B cell (primary cell): Measurements from ENCODE around the gene TMEM107. TPM values are rescaled to one million over a fixed set of nuclear protein-coding genes. Genes with fewer than 3 reads are reported as not detected.
A peak's percentile ranks its signal among the peaks of the same experiment; 100 is the strongest.

Source experiments
- ATAC-seq: fragments of 200-7000 bp; cut with Tn5 transposase; one replicate; pipeline ENCODE4 v1.10.0; 2021; ENCODE audit warnings: low read depth, mild to moderate bottlenecking, moderate number of reproducible peaks, moderate library complexity
- CTCF ChIA-PET: fragments of 350-600 bp; sonication (Branson Sonifier 250); formaldehyde crosslinking; loops from one replicate; lab custom pipeline; 2021; ENCODE audit warnings: antibody characterized with exemption, inconsistent platforms; lab: Charles Lee
- POLR2A ChIA-PET: fragments of 350-600 bp; sonication (Branson Sonifier 250); formaldehyde crosslinking; loops from one replicate; lab custom pipeline; 2021; ENCODE audit warnings: antibody characterized with exemption; lab: Charles Lee
- DNase-seq: peaks from one replicate; pipeline ENCODE4 v3.0.0; 2013
- H2AFZ ChIP-seq: 2 replicates; pipeline ENCODE4 v1.6.1; 2012; ENCODE audit warnings: mild to moderate bottlenecking, low read depth, low read length; ENCODE audit not compliant: insufficient read depth, poor library complexity, severe bottlenecking
- H3K27ac ChIP-seq, 2 donors: 1 replicate in 1 of 2; 2 replicates in 1 of 2; pipeline ENCODE4 v1.5.1; 2012 to 2013; ENCODE audit warnings: low read length in 2 of 2, mild to moderate bottlenecking in 2 of 2, moderate library complexity in 1 of 2
- H3K27me3 ChIP-seq, 4 experiments: fragments of 200-600 bp in 1 of 4; sonication (generic) in 1 of 4; replicated peaks in 1 of 4; 1 replicate in 2 of 4; 2 replicates in 2 of 4; pipeline versions ENCODE4 v1.6.1 to v1.7.0; 2013 to 2016; ENCODE audit warnings: low read length in 3 of 4, mild to moderate bottlenecking in 2 of 4, mixed read lengths in 1 of 4, moderate library complexity in 1 of 4; ENCODE audit not compliant: insufficient read depth in 4 of 4, control insufficient read depth in 3 of 4; ENCODE audit errors: control extremely low read depth in 1 of 4
- H3K36me3 ChIP-seq, 2 experiments: replicated peaks in 1 of 2; 1 replicate in 1 of 2; 2 replicates in 1 of 2; pipeline versions ENCODE4 v1.6.1 to v1.7.1; 2013; ENCODE audit warnings: low read length in 1 of 2; ENCODE audit not compliant: insufficient read depth in 2 of 2, control insufficient read depth in 1 of 2; ENCODE audit errors: control extremely low read depth in 1 of 2, extremely low read depth in 1 of 2
- H3K4me1 ChIP-seq, 2 donors: fragments of 200-600 bp in 1 of 2; sonication (generic) in 1 of 2; 1 replicate in 1 of 2; 2 replicates in 1 of 2; pipeline versions ENCODE4 v1.5.1 to v1.6.1; 2013 to 2017; ENCODE audit warnings: low read length in 2 of 2; ENCODE audit not compliant: control insufficient read depth in 2 of 2, insufficient read depth in 2 of 2
- H3K4me2 ChIP-seq: replicated peaks from 2 replicates; pipeline ENCODE3; 2012; ENCODE audit warnings: mild to moderate bottlenecking, low read depth, low read length; ENCODE audit not compliant: poor library complexity, severe bottlenecking
- H3K4me3 ChIP-seq, 5 experiments: fragments of 200-600 bp in 1 of 5; sonication (generic) in 1 of 5; 1 replicate in 3 of 5; 2 replicates in 2 of 5; pipeline versions ENCODE4 v1.5.1 to v1.7.0; 2011 to 2016; ENCODE audit warnings: low read length in 4 of 5, mild to moderate bottlenecking in 4 of 5, low read depth in 2 of 5, control low read depth in 1 of 5, moderate library complexity in 1 of 5; ENCODE audit not compliant: insufficient read depth in 1 of 5; ENCODE audit errors: control extremely low read depth in 1 of 5, extremely low read depth in 1 of 5
- H3K79me2 ChIP-seq: fragments of 200-600 bp; sonication (generic); one replicate; pipeline ENCODE4 v1.6.0; 2016; ENCODE audit warnings: low read length; ENCODE audit not compliant: control insufficient read depth, insufficient read depth
- H3K9ac ChIP-seq: fragments of 200-600 bp; sonication (generic); 2 replicates; pipeline ENCODE4 v1.6.1; 2017; ENCODE audit warnings: mild to moderate bottlenecking, low read length, moderate library complexity
- H3K9me3 ChIP-seq, 3 donors: one replicate each; pipeline versions ENCODE4 v1.6.1 to v1.7.1; 2013; ENCODE audit warnings: low read length in 2 of 3; ENCODE audit not compliant: control insufficient read depth in 2 of 3, insufficient read depth in 1 of 3; ENCODE audit errors: control extremely low read depth in 1 of 3
- H4K20me1 ChIP-seq: 2 replicates; pipeline ENCODE4 v1.6.0; 2012; ENCODE audit warnings: mild to moderate bottlenecking, low read length; ENCODE audit not compliant: insufficient read depth, control insufficient read depth, poor library complexity, severe bottlenecking
- H3K27ac Mint-ChIP-seq: one replicate; pipeline ENCODE4 v1.8.0; 2021; ENCODE audit warnings: mixed read lengths
- H3K27me3 Mint-ChIP-seq: one replicate; pipeline ENCODE4 v1.8.0; 2021; ENCODE audit warnings: mixed read lengths
- H3K4me1 Mint-ChIP-seq: one replicate; pipeline ENCODE4 v1.8.0; 2021; ENCODE audit warnings: mixed read lengths
- H3K4me3 Mint-ChIP-seq: one replicate; pipeline ENCODE4 v1.8.0; 2021; ENCODE audit warnings: mixed read lengths
- H3K9me3 Mint-ChIP-seq: one replicate; pipeline ENCODE4 v1.8.0; 2022; ENCODE audit warnings: mixed read lengths; ENCODE audit not compliant: insufficient read depth
- CTCF ChIP-seq: fragments of 200-600 bp; IDR thresholded peaks from one replicate; pipeline ENCODE4 v1.8.0; 2022; ENCODE audit warnings: antibody characterized with exemption, mild to moderate bottlenecking
- EZH2 ChIP-seq: IDR thresholded peaks from 2 replicates; pipeline ENCODE4 v1.6.1; 2012; ENCODE audit warnings: borderline replicate concordance, low read depth, mild to moderate bottlenecking, moderate library complexity, low read length; ENCODE audit not compliant: insufficient read depth, poor library complexity, severe bottlenecking
- WGBS: methylation state at CpG from one replicate; pipeline ENCODE4 v1.1.5; 2013; ENCODE audit warnings: missing lambda C conversion rate; ENCODE audit not compliant: insufficient coverage; 5-methylcytosine and 5-hydroxymethylcytosine counted together
- intact Hi-C: fragments of 100-400 bp; cut with micrococcal nuclease; formaldehyde crosslinking; loops from one replicate; pipeline ENCODE4 v1.10.0; 2022
- polyA plus RNA-seq: library from polyadenylated mRNA; depleted of rRNA; stranded (reverse); fragments of >200 nt; gene quantifications from 2 replicates; pipeline ENCODE4 v1.2.3, GENCODE V29; 2012
- total RNA-seq, 2 donors: library from RNA; stranded (reverse); fragments of 120-200 nt in 1 of 2; gene quantifications; 1 replicate in 1 of 2; 2 replicates in 1 of 2; pipeline versions ENCODE4 v1.2.3 to v1.2.4, GENCODE V29; 2013 to 2022

The TMEM107 gene
- total and polyA plus RNA-seq, 2 donors (not counting 1 experiment from before 2014, with no cell fraction given): 13.3 to 30.3 TPM

GRCh38 chr17:8124350-8125153 lies 51.6 kb downstream of the TMEM107 start:
- H3K27me3 ChIP-seq: peaks cover 0 to 47% (median 20%) of the 10 kb centered on the region in 4 experiments
- no peaks in the 10 kb centered on the region for H3K79me2 ChIP-seq
- peak overlapping the region; percentile 12 for H2AFZ ChIP-seq
- Mint-ChIP-seq H3K27me3 (peaks cover 37% of the 10 kb centered on the region), H3K4me1 (peaks cover 67% of the 10 kb centered on the region), H3K9me3 (no peaks in the 10 kb centered on the region), H3K4me3 (peak overlapping the region; percentile 94), H3K27ac (peak overlapping the region; percentile 94)
- no peaks in the 10 kb centered on the region for H3K36me3 ChIP-seq
- intact Hi-C loops: no loop called here
- peak overlapping the region; percentile 91 for H3K4me2 ChIP-seq
- ChIA-PET CTCF (interaction anchor here (0.7 to 3.6 kb wide), 13 partner anchors 9 to 124 kb away, joined by 3 to 12 read pairs (median 6); partner anchors contain the start of gene CTC1), POLR2A (interaction anchor here (0.9 to 1.5 kb wide), 3 partner anchors 14 to 123 kb away, joined by 5 to 9 read pairs (median 5); partner anchors contain the start of gene CTC1)
- WGBS: 4% methylated on average over 20 of the region's 24 CpGs
- ATAC-seq (no peak), DNase-seq (peak; percentile 60)
- H3K4me3 ChIP-seq: peak overlapping the region in 4 of 5 experiments; percentile 70 to 85 (median 71)
- H3K9ac ChIP-seq: peak overlapping the region; percentile 83
- no peak for TF ChIP-seq CTCF
- TF ChIP-seq EZH2: no peak
- H4K20me1 ChIP-seq: peaks cover 34% of the 10 kb centered on the region
- no peak overlapping the region for H3K27ac ChIP-seq
- H3K9me3 ChIP-seq: peaks cover 0 to 21% (median 0%) of the 10 kb centered on the region in 3 donors
- H3K4me1 ChIP-seq: peaks cover 57 to 70% of the 10 kb centered on the region in 2 donors
